Common myeloid progenitor, CD34-positive (primary cell): ENCODE measurements around the gene OR10S1.

ENCODE experiments used
- CTCF ChIA-PET: fragments of 350-600 bp; sonication (Branson Sonifier 250); formaldehyde crosslinking; loops from one replicate; lab custom pipeline; 2021; ENCODE audit warnings: antibody characterized with exemption; lab: Charles Lee
- POLR2A ChIA-PET: fragments of 350-600 bp; sonication (Branson Sonifier 250); formaldehyde crosslinking; loops from one replicate; lab custom pipeline; 2021; ENCODE audit warnings: antibody characterized with exemption; lab: Charles Lee
- DNase-seq, 3 donors: peaks; one replicate each; pipeline versions ENCODE4 v3.0.0 to v3.0.0-alpha.2; 2013
- H3K27ac ChIP-seq, 2 experiments: 1 replicate in 1 of 2; 2 replicates in 1 of 2; pipeline ENCODE4 v1.7.0; 2013; ENCODE audit warnings: inconsistent platforms in 2 of 2, low read length in 2 of 2, mild to moderate bottlenecking in 2 of 2, low read depth in 1 of 2, moderate library complexity in 1 of 2; ENCODE audit not compliant: severe bottlenecking in 2 of 2, insufficient read depth in 1 of 2, poor library complexity in 1 of 2
- H3K27me3 ChIP-seq, 5 experiments: replicated peaks in 2 of 5; 1 replicate in 3 of 5; 2 replicates in 2 of 5; pipeline versions ENCODE4 v1.6.1 to v1.7.0; 2013; ENCODE audit warnings: low read length in 4 of 5, mild to moderate bottlenecking in 2 of 5, moderate library complexity in 2 of 5, inconsistent platforms in 1 of 5; ENCODE audit not compliant: insufficient read depth in 5 of 5, control insufficient read depth in 4 of 5
- H3K36me3 ChIP-seq, 4 experiments: 1 replicate in 2 of 4; 2 replicates in 2 of 4; pipeline versions ENCODE4 v1.6.1 to v1.7.0; 2013; ENCODE audit warnings: low read length in 3 of 4, control low read depth in 1 of 4, mild to moderate bottlenecking in 1 of 4; ENCODE audit not compliant: control insufficient read depth in 4 of 4, insufficient read depth in 4 of 4
- H3K4me1 ChIP-seq, 4 experiments: 1 replicate in 3 of 4; 2 replicates in 1 of 4; pipeline versions ENCODE4 v1.6.1 to v1.7.1; 2013; ENCODE audit warnings: low read length in 3 of 4, mild to moderate bottlenecking in 3 of 4, control low read depth in 1 of 4, inconsistent platforms in 1 of 4, moderate library complexity in 1 of 4; ENCODE audit not compliant: control insufficient read depth in 4 of 4, insufficient read depth in 4 of 4; ENCODE audit errors: control extremely low read depth in 1 of 4
- H3K4me3 ChIP-seq, 7 experiments: 1 replicate in 4 of 7; 2 replicates in 3 of 7; pipeline versions ENCODE4 v1.5.1 to v1.7.0; 2013; ENCODE audit warnings: mild to moderate bottlenecking in 7 of 7, low read length in 6 of 7, moderate library complexity in 6 of 7, inconsistent platforms in 2 of 7, low read depth in 2 of 7, control low read depth in 1 of 7; ENCODE audit not compliant: insufficient read depth in 4 of 7, control insufficient read depth in 1 of 7; ENCODE audit errors: extremely low read depth in 1 of 7
- H3K9me3 ChIP-seq, 5 experiments: 1 replicate in 4 of 5; 2 replicates in 1 of 5; pipeline versions ENCODE4 v1.6.1 to v1.7.1; 2013; ENCODE audit warnings: low read length in 4 of 5, mild to moderate bottlenecking in 2 of 5, inconsistent platforms in 1 of 5, low read depth in 1 of 5, moderate library complexity in 1 of 5; ENCODE audit not compliant: control insufficient read depth in 4 of 5, insufficient read depth in 2 of 5; ENCODE audit errors: control extremely low read depth in 1 of 5
- WGBS: methylation state at CpG from one replicate; pipeline ENCODE4 v1.1.5; 2013; ENCODE audit not compliant: insufficient coverage; 5-methylcytosine and 5-hydroxymethylcytosine counted together

Gene OR10S1

GRCh38 chr11:123973816-123974215, 3.8 kb downstream of the OR10S1 start:
- DNase-seq = no peak
- WGBS = no CpG with 5 or more reads among the region's 1 CpG
- no peak overlapping the region for H3K4me3 ChIP-seq
- no peaks in the 10 kb centered on the region for H3K4me1 ChIP-seq
- ChIA-PET POLR2A (no interaction called here), CTCF (no interaction called here)
- H3K9me3 ChIP-seq = no peaks in the 10 kb centered on the region
- no peaks in the 10 kb centered on the region for H3K36me3 ChIP-seq
- H3K27me3 ChIP-seq = peaks cover 0 to 3% (median 0%) of the 10 kb centered on the region in 5 experiments
- H3K27ac ChIP-seq = no peak overlapping the region

GRCh38 chr11:123956752-123957151, 20.8 kb downstream of the OR10S1 start:
- no peak overlapping the region for H3K27ac ChIP-seq
- CTCF ChIA-PET = no interaction called here

GRCh38 chr11:123945132-123945531, 32.4 kb downstream of the OR10S1 start:
- 88% methylated on average over 1 of the region's 1 CpG for WGBS
- CTCF ChIA-PET = no interaction called here

More at GRCh38 chr11:123956752-123957151, 20.8 kb downstream of the OR10S1 start:
- Histone ChIP-seq H3K4me1 (no peaks in the 10 kb centered on the region), H3K9me3 (no peaks in the 10 kb centered on the region), H3K36me3 (no peaks in the 10 kb centered on the region), H3K27me3 (no peaks in the 10 kb centered on the region), H3K4me3 (no peak overlapping the region)
- POLR2A ChIA-PET = no interaction called here
- DNase-seq = no peak

GRCh38 chr11:123943738-123944137, 33.8 kb downstream of the OR10S1 start, which contains the start of gene OR6T1:
Gene OR6T1, minus strand, starts transcription at chr11:123943838. Its CDS starts 0 bp downstream, at chr11:123943838.
- no peak for DNase-seq
- CTCF ChIA-PET = no interaction called here

More at GRCh38 chr11:123945132-123945531, 32.4 kb downstream of the OR10S1 start:
- Histone ChIP-seq H3K4me1 (no peaks in the 10 kb centered on the region), H3K27ac (no peak overlapping the region), H3K36me3 (no peaks in the 10 kb centered on the region), H3K27me3 (no peaks in the 10 kb centered on the region), H3K4me3 (no peak overlapping the region), H3K9me3 (no peaks in the 10 kb centered on the region)
- POLR2A ChIA-PET = no interaction called here
- no peak for DNase-seq

GRCh38 chr11:123942413-123942812, 35.2 kb downstream of the OR10S1 start:
- CTCF ChIA-PET = no interaction called here
- H3K27me3 ChIP-seq = no peaks in the 10 kb centered on the region
- H3K27ac ChIP-seq = no peak overlapping the region
- H3K36me3 ChIP-seq = no peaks in the 10 kb centered on the region
- POLR2A ChIA-PET = no interaction called here
- no CpG with 5 or more reads among the region's 4 CpGs for WGBS
- H3K4me1 ChIP-seq = no peaks in the 10 kb centered on the region
- no peak for DNase-seq
- H3K4me3 ChIP-seq = no peak overlapping the region
- peaks cover 0 to 2% (median 0%) of the 10 kb centered on the region in 5 experiments for H3K9me3 ChIP-seq

More at GRCh38 chr11:123943738-123944137, 33.8 kb downstream of the OR10S1 start, which contains the start of gene OR6T1:
- WGBS = no CpG with 5 or more reads among the region's 3 CpGs
- Histone ChIP-seq H3K27ac (no peak within 1 kb of the TSS), H3K36me3 (no peaks in the 10 kb centered on the region), H3K9me3 (peaks cover 0 to 2% (median 0%) of the 10 kb centered on the region in 5 experiments), H3K27me3 (no peaks in the 10 kb centered on the region), H3K4me3 (no peak within 1 kb of the TSS), H3K4me1 (no peaks in the 10 kb centered on the region)
- POLR2A ChIA-PET = no interaction called here

GRCh38 chr11:123939317-123939716, 38.3 kb downstream of the OR10S1 start, which contains the start of gene OR4D5:
Gene OR4D5, plus strand, starts transcription at chr11:123939617. Its CDS starts 0 bp downstream, at chr11:123939617.
- no CpG with 5 or more reads among the region's 1 CpG for WGBS
- no peaks in the 10 kb centered on the region for H3K4me1 ChIP-seq
- no peaks in the 10 kb centered on the region for H3K36me3 ChIP-seq
- H3K4me3 ChIP-seq = no peak within 1 kb of the TSS
- peaks cover 0 to 2% (median 0%) of the 10 kb centered on the region in 5 experiments for H3K9me3 ChIP-seq
- no peak for DNase-seq
- H3K27ac ChIP-seq = no peak within 1 kb of the TSS
- CTCF ChIA-PET = no interaction called here
- POLR2A ChIA-PET = no interaction called here
- H3K27me3 ChIP-seq = no peaks in the 10 kb centered on the region
